ENCODE measurements around the gene OPRM1.

The OPRM1 gene

GRCh38 chr6:154080461-154081189, 41.6 kb downstream of the OPRM1 start:
- DNase-seq (ENCODE audit: low read depth in 3 of 3): no peak

GRCh38 chr6:154086510-154086909, 47.5 kb downstream of the OPRM1 start:
- no peak for DNase-seq (ENCODE audit: low read depth in 3 of 3)

GRCh38 chr6:154092326-154092962, 53.4 kb downstream of the OPRM1 start:
- DNase-seq (ENCODE audit: low read depth in 3 of 3): no peak

- no peak for DNase-seq (ENCODE audit: low read depth in 3 of 3)
Measured at GRCh38 chr6:154093231-154094044, 54.4 kb downstream of the OPRM1 start.

- DNase-seq (ENCODE audit: low read depth in 3 of 3): no peak
Measured at GRCh38 chr6:154095571-154095970, 56.5 kb downstream of the OPRM1 start.

GRCh38 chr6:154096316-154096715, 57.3 kb downstream of the OPRM1 start:
- DNase-seq (ENCODE audit: low read depth in 3 of 3): no peak

- DNase-seq (ENCODE audit: low read depth in 3 of 3): no peak
Measured at GRCh38 chr6:154096834-154097233, 57.8 kb downstream of the OPRM1 start.

- no peak for DNase-seq (ENCODE audit: low read depth in 3 of 3)
Measured at GRCh38 chr6:154099211-154099610, 60.2 kb downstream of the OPRM1 start.

GRCh38 chr6:154106251-154106650, 67.2 kb downstream of the OPRM1 start:
- DNase-seq (ENCODE audit: low read depth in 3 of 3): no peak

- DNase-seq (ENCODE audit: low read depth in 3 of 3): no peak
Measured at GRCh38 chr6:154111025-154111424, 72.0 kb downstream of the OPRM1 start.

- no peak for DNase-seq (ENCODE audit: low read depth in 3 of 3)
Measured at GRCh38 chr6:154112181-154112809, 73.3 kb downstream of the OPRM1 start.

GRCh38 chr6:154113392-154113791, 74.4 kb downstream of the OPRM1 start:
- no peak for DNase-seq (ENCODE audit: low read depth in 3 of 3)

GRCh38 chr6:154117485-154117884, 78.4 kb downstream of the OPRM1 start:
- no peak for DNase-seq (ENCODE audit: low read depth in 3 of 3)

- DNase-seq (ENCODE audit: low read depth in 3 of 3): no peak
Measured at GRCh38 chr6:154122195-154122925, 83.3 kb downstream of the OPRM1 start.

GRCh38 chr6:154123155-154123956, 84.3 kb downstream of the OPRM1 start:
- no peak for DNase-seq (ENCODE audit: low read depth in 3 of 3)

- no peak for DNase-seq (ENCODE audit: low read depth in 3 of 3)
Measured at GRCh38 chr6:154125421-154125820, 86.4 kb downstream of the OPRM1 start.

GRCh38 chr6:154127657-154128056, 88.6 kb downstream of the OPRM1 start:
- DNase-seq (ENCODE audit: low read depth in 3 of 3): no peak

- no peak for DNase-seq (ENCODE audit: low read depth in 3 of 3)
Measured at GRCh38 chr6:154134471-154135147, 95.6 kb downstream of the OPRM1 start.

- no peak for DNase-seq (ENCODE audit: low read depth in 3 of 3)
Measured at GRCh38 chr6:154138793-154139192, 99.8 kb downstream of the OPRM1 start.

GRCh38 chr6:154139892-154140291, 100.9 kb downstream of the OPRM1 start:
- DNase-seq (ENCODE audit: low read depth in 3 of 3): no peak

Data from stimulated activated CD4-positive, alpha-beta T cell treated with anti-CD3 and anti-CD28 coated beads, TNF-alpha, amount 100 ng/mL, for 4 hours (primary cell).